PC-9 (cell line): ENCODE data around the gene CACNA1I. TPM values are rescaled to one million over a fixed set of nuclear protein-coding genes. Genes with fewer than 3 reads are reported as not detected.

Source experiments
- BruUV-seq: library from RNA; stranded (reverse); fragments of 400-500 nt; replicated peaks from 2 replicates; lab custom pipeline; 2021; lab: Mats Ljungman, UMichigan
- CTCF ChIA-PET: fragments of 300-600 bp; sonication (Branson Sonifier 250); formaldehyde crosslinking; loops from one replicate; lab custom pipeline; 2022; ENCODE audit warnings: antibody characterized with exemption; lab: Charles Lee
- POLR2A ChIA-PET: fragments of 300-600 bp; sonication (Branson Sonifier 250); formaldehyde crosslinking; loops from one replicate; lab custom pipeline; 2022; ENCODE audit warnings: antibody characterized with exemption; ENCODE audit not compliant: unreplicated experiment; lab: Charles Lee
- DNase-seq, 2 experiments: peaks; one replicate each; pipeline versions ENCODE4 v3.0.0 to v3.0.0-alpha.2; 2015 to 2022; ENCODE audit warnings: mixed read lengths in 1 of 2
- H2AFZ ChIP-seq: fragments of 200-600 bp; sonication (generic); 2 replicates; pipeline ENCODE4 v1.8.1; 2017; ENCODE audit warnings: antibody characterized with exemption
- H3F3A ChIP-seq: fragments of 200-600 bp; sonication (generic); 2 replicates; pipeline ENCODE4 v1.8.1; 2017; ENCODE audit warnings: antibody characterized with exemption, mild to moderate bottlenecking, low read depth; ENCODE audit not compliant: insufficient read depth
- H3K27ac ChIP-seq: fragments of 200-600 bp; sonication (generic); 2 replicates; pipeline ENCODE4 v1.6.1; 2016; ENCODE audit warnings: mixed run types
- H3K27me3 ChIP-seq: fragments of 200-600 bp; sonication (generic); 2 replicates; pipeline ENCODE4 v1.6.1; 2016; ENCODE audit warnings: low read depth, mixed run types; ENCODE audit not compliant: insufficient read depth
- H3K36me3 ChIP-seq: fragments of 200-600 bp; sonication (generic); 2 replicates; pipeline ENCODE4 v1.6.1; 2016; ENCODE audit warnings: low read depth, mixed run types
- H3K4me1 ChIP-seq: fragments of 200-600 bp; sonication (generic); replicated peaks from 2 replicates; pipeline ENCODE4 v1.6.1; 2016; ENCODE audit warnings: mixed run types; ENCODE audit not compliant: insufficient read depth
- H3K4me2 ChIP-seq: fragments of 200-600 bp; sonication (generic); 2 replicates; pipeline ENCODE4 v1.6.1; 2017; ENCODE audit warnings: mixed run types
- H3K4me3 ChIP-seq: fragments of 200-600 bp; sonication (generic); 2 replicates; pipeline ENCODE4 v1.6.1; 2016; ENCODE audit warnings: mixed run types
- H3K79me2 ChIP-seq: fragments of 200-600 bp; sonication (generic); 2 replicates; pipeline ENCODE4 v1.6.1; 2017; ENCODE audit warnings: low read depth, mixed run types
- H3K9me2 ChIP-seq: fragments of 200-600 bp; sonication (generic); 2 replicates; pipeline ENCODE4 v1.8.1; 2017; ENCODE audit warnings: mild to moderate bottlenecking; ENCODE audit not compliant: insufficient read depth
- H3K9me3 ChIP-seq: fragments of 200-600 bp; sonication (generic); 2 replicates; pipeline ENCODE4 v1.8.1; 2016; ENCODE audit warnings: low read depth; ENCODE audit not compliant: insufficient read depth
- H4K20me1 ChIP-seq: fragments of 200-600 bp; sonication (generic); 2 replicates; pipeline ENCODE4 v1.8.1; 2017; ENCODE audit not compliant: insufficient read depth
- CTCF ChIP-seq: fragments of 200-600 bp; sonication (generic); conservative IDR thresholded peaks from 2 replicates; pipeline ENCODE4 v1.6.1; 2017; ENCODE audit warnings: mixed run types, antibody characterized with exemption, mild to moderate bottlenecking, moderate library complexity
- EZH2 ChIP-seq: fragments of 200-600 bp; sonication (generic); IDR thresholded peaks from 2 replicates; pipeline ENCODE4 v1.8.0; 2017; ENCODE audit warnings: antibody characterized with exemption, low read depth
- intact Hi-C: fragments of 100-400 bp; cut with micrococcal nuclease; formaldehyde crosslinking; loops from one replicate; pipeline ENCODE4 v1.10.0; 2022; ENCODE audit not compliant: unreplicated experiment
- total RNA-seq: library from RNA; stranded (reverse); gene quantifications from 2 replicates; pipeline ENCODE4 v1.2.3, GENCODE V29; 2021

The CACNA1I gene
- total RNA-seq, 1 experiment from 2014 or later: 2.8 TPM

- no peaks in the 10 kb centered on the region for H3K9me3 ChIP-seq
- no peak overlapping the region for H3K4me3 ChIP-seq
- POLR2A ChIA-PET: no interaction called here
- intact Hi-C loops: no loop called here
- no peaks in the 10 kb centered on the region for H4K20me1 ChIP-seq
- no peak overlapping the region for H3K4me2 ChIP-seq
- no TSS peak for BruUV-seq
- H3K79me2 ChIP-seq: no peaks in the 10 kb centered on the region
- TF ChIP-seq EZH2: no peak
- no peak for TF ChIP-seq CTCF
- H3K4me1 ChIP-seq: 0 out of 2 replicates have a peak, but pooled peaks cover 4% of the 10 kb centered on the region
- H3K27me3 ChIP-seq: peaks cover 30% of the 10 kb centered on the region
- CTCF ChIA-PET: no interaction called here
- DNase-seq: no peak
- H3F3A ChIP-seq: no peaks in the 10 kb centered on the region
- no peak overlapping the region for H3K27ac ChIP-seq
- no peaks in the 10 kb centered on the region for H3K9me2 ChIP-seq
- H3K36me3 ChIP-seq: no peaks in the 10 kb centered on the region
- H2AFZ ChIP-seq: no peak overlapping the region
These were observed 117.7 kb downstream of the CACNA1I start for GRCh38 chr22:39688186-39688785.

- H3K36me3 ChIP-seq: no peaks in the 10 kb centered on the region
- no peaks in the 10 kb centered on the region for H3K9me2 ChIP-seq
- peaks cover 41% of the 10 kb centered on the region for H3K27me3 ChIP-seq
- POLR2A ChIA-PET: interaction anchor here (0.6 kb wide), 1 partner anchor 26 kb away, joined by 12 read pairs; no protein-coding TSS in a partner anchor
- no peaks in the 10 kb centered on the region for H3F3A ChIP-seq
- H3K9me3 ChIP-seq: no peaks in the 10 kb centered on the region
- no TSS peak for BruUV-seq
- no peak overlapping the region for H3K4me3 ChIP-seq
- CTCF ChIA-PET: no interaction called here
- H3K4me2 ChIP-seq: no peak overlapping the region
- no peaks in the 10 kb centered on the region for H3K79me2 ChIP-seq
- no peak for TF ChIP-seq EZH2
- no peak for TF ChIP-seq CTCF
- intact Hi-C loops: no loop called here
- no peak for DNase-seq
- H3K4me1 ChIP-seq: 0 out of 2 replicates have a peak, but pooled peaks cover 4% of the 10 kb centered on the region
- no peak overlapping the region for H2AFZ ChIP-seq
- H3K27ac ChIP-seq: no peak overlapping the region
- H4K20me1 ChIP-seq: no peaks in the 10 kb centered on the region
These were observed 118.9 kb downstream of the CACNA1I start for GRCh38 chr22:39689421-39689820.

- Histone ChIP-seq H3F3A (no peaks in the 10 kb centered on the region), H4K20me1 (no peaks in the 10 kb centered on the region), H3K9me3 (no peaks in the 10 kb centered on the region), H3K4me2 (no peak overlapping the region), H3K9me2 (no peaks in the 10 kb centered on the region), H3K4me1 (0 out of 2 replicates have a peak, but pooled peaks cover 4% of the 10 kb centered on the region), H3K4me3 (no peak overlapping the region), H3K27me3 (peaks cover 55% of the 10 kb centered on the region), H3K79me2 (no peaks in the 10 kb centered on the region), H3K36me3 (no peaks in the 10 kb centered on the region), H2AFZ (no peak overlapping the region), H3K27ac (no peak overlapping the region)
- BruUV-seq: no TSS peak
- ChIA-PET POLR2A (interaction anchor here (0.6 kb wide), 1 partner anchor 182 kb away, joined by 5 read pairs; no protein-coding TSS in a partner anchor), CTCF (no interaction called here)
- no peak for DNase-seq
- TF ChIP-seq CTCF (no peak), EZH2 (no peak)
- intact Hi-C loops: loop anchor here (10.0 kb wide), 1 partner anchor 334 kb away; no protein-coding TSS in a partner anchor
These were observed 120.5 kb downstream of the CACNA1I start for GRCh38 chr22:39690881-39691605.
